GM12864 (cell line): ENCODE measurements around the gene KCNAB2.

Experiments used
- DNase-seq: peaks from one replicate; pipeline ENCODE4 v3.0.0-alpha.2; 2011; ENCODE audit warnings: low read depth
- H3K4me3 ChIP-seq: 2 replicates; pipeline ENCODE4 v1.5.1; 2011; ENCODE audit warnings: mild to moderate bottlenecking, low read depth, low read length, control low read depth
- TF ChIP-seq, protein P1 (sequence below): IDR thresholded peaks from 2 replicates; pipeline ENCODE4 v1.5.1; 2011; ENCODE audit warnings: low read depth, mild to moderate bottlenecking, moderate library complexity, low read length, control low read depth, inconsistent platforms; ENCODE audit errors: missing control alignments

Gene KCNAB2

DNA sequence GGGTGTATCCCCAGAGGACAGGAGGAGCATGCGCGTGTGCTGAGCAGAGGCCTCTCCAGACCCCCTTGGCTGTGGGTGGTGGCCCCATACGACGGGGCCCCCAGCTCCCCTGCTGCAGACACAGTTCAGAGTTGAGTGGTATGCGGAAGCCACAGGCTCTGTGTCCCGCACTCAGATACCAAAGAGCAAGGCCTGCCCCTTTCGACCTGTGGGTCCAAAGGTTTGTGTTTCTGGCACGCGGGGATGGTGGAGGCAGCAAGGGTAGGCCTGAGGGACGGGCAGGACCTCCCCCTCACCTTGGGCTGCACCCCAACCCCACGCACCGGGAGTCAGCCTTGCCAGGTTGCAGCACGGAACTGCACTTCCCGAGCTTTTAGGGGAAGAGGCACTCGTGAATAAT lies at the start of gene KCNAB2:
TSS of gene KCNAB2 (plus strand) at position 328 of the 400 bp plus-strand sequence. CDS start 5,649 bp downstream, outside the sequence.
- no peak for DNase-seq
- TF ChIP-seq, protein P1, sequence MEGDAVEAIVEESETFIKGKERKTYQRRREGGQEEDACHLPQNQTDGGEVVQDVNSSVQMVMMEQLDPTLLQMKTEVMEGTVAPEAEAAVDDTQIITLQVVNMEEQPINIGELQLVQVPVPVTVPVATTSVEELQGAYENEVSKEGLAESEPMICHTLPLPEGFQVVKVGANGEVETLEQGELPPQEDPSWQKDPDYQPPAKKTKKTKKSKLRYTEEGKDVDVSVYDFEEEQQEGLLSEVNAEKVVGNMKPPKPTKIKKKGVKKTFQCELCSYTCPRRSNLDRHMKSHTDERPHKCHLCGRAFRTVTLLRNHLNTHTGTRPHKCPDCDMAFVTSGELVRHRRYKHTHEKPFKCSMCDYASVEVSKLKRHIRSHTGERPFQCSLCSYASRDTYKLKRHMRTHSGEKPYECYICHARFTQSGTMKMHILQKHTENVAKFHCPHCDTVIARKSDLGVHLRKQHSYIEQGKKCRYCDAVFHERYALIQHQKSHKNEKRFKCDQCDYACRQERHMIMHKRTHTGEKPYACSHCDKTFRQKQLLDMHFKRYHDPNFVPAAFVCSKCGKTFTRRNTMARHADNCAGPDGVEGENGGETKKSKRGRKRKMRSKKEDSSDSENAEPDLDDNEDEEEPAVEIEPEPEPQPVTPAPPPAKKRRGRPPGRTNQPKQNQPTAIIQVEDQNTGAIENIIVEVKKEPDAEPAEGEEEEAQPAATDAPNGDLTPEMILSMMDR = no peak
- H3K4me3 ChIP-seq = no peak within 1 kb of the TSS

DNA sequence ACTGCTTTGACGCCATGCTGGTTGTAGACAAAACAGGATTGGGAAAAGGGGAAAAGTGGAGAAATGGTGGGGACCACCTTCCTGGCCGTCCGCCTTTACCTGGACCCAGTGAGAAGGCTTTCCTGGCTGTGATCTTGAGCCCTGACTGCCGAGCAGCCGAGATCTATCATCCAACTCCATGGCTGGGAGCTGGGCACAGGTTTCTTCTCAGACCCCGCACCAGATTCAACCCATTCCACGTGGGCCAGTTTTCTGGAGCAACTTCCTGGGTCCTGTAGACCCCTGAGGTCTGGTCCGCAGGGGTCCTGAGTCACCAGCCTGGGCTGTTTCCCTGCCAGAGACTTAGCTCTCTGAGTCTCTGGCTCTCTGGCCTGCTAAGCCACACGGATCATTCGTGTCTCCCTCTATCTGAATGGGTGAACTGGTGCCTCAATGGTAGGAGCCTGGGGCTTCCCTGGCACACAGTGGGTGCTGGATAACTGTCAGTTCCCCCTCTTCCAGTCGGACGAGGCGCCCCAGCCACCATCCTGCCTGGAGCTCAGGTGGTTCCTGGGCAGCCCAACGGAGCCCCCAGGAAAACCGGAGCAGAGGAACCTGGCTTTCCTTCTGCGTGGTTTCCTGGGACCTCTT lies 48.9 kb upstream of the KCNAB2 start:
- DNase-seq = no peak
- H3K4me3 ChIP-seq = no peak overlapping the region
- TF ChIP-seq, protein P1 = no peak

DNA sequence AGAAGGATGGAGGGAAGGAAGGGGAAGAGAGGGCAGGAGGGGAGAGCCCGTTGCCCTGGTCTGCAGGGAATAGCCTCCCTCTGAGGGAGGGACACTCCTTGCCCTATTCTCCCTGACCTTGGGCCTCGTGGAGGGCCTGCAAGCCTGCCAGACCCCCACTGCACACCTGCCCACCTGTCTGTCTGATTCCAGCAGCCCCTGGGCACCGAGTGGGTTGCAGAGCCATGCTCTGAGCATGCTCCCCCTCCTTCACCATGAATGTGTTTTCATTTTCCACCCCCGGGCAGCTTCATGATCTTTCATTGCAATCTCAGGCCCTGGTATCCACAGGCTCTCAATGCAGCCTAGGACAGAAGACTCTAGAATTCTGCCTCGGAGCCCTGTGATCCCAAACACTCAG lies 48.4 kb upstream of the KCNAB2 start:
- TF ChIP-seq, protein P1 = no peak
- H3K4me3 ChIP-seq = no peak overlapping the region
- no peak for DNase-seq

DNA sequence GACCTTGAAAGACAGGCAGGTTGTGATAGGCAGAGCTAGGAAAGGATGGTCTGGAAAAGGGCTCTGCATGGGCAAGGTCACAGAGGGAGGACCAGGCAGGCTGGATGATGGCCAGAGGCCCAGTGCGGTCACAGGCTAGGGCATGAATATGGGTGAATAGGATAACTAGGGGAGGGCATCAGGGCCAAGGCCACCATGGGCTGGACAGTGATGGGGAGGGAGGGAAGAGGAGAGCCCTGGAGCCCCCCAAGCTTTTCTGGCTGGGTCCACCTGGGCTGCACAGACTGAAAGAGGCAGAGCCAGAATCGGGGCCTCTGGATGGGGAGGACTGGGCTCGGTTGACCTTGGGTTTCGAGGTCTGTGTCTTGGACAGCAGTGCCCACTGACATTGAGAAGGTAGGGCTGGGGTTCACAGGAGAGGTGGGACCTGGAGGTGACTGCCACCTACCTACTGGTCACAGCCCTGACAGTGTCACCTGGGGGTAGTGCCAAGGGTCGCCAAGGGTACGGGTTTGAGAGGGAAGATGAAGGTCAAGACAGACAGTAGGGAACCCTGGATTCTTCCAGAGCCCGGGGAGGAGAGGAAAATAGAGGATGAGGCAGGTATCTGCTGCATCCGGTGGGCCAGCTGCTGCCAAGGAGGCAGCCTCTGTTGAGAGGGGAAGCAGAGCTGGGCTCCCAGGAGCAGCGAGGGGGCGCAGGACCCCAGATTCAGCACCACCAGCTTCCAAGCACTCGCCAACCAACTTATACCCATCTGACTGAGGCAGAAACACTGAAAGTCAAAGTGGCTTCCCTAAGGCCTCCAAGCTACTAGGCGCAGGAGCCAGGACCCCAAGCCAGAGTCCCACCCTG lies 47.4 kb upstream of the KCNAB2 start:
- no peak overlapping the region for H3K4me3 ChIP-seq
- TF ChIP-seq, protein P1 = no peak
- no peak for DNase-seq

DNA sequence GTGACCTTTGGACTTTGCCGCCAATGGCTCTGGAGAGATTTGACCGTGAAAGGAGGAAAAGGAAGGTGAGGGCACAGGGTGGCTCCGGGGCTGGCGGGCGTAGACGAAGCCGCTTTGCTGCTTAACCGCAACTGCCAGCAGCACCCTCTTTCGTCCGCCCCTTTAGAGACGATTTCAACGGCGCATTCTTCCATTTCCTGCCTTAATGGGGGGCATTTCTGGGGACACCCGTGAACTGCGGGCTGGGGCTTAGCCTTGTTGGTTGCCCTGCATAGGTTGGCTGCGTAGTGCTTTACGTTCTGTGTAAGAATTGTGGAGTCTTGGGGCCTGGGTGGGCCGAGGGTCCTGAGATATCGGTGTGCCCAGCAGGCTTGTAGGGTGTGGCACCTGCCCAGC lies 46.8 kb upstream of the KCNAB2 start:
- DNase-seq = no peak
- TF ChIP-seq, protein P1 = no peak

DNA sequence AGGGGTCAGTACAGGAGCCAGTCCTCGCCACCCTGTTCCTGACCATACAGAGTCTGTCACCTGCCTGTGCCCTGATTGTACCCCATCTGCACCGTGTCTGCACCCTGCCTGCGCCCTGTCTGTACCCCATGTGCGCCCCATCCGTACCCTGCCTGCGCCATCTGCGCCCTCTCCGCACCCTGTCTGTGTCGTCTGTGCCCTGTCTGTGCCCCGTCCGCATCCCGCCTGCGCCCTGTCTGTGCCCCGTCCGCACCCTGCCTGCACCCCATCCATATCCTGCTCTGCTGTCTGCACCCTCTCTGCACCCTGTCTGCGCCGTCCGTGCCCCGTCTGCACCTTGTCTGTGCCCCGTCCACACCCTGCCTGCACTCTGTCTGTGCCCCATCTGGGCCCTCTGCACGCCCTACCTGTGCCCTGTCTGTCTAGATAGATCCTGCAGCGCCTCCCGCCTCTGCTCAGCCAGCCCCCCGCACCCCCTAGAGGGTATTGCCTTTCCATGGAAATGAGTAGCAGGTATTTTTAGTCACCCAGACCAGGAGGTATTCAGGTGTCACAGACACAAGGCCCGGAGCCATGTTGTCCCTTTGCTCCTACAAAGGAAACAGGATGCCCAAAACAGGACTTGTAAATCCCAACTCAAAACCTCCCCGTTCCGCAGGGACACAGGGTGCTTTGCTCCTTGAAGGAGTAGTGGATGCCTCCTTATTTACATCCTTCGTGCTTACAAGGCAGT lies 45.8 kb upstream of the KCNAB2 start:
- DNase-seq = no peak
- TF ChIP-seq, protein P1 = no peak

More for the DNA sequence above, 46.8 kb upstream of the KCNAB2 start:
- no peak overlapping the region for H3K4me3 ChIP-seq

More for the DNA sequence above, 45.8 kb upstream of the KCNAB2 start:
- no peak overlapping the region for H3K4me3 ChIP-seq
